ENCODE results near the gene CCDC69.

Gene CCDC69

DNA sequence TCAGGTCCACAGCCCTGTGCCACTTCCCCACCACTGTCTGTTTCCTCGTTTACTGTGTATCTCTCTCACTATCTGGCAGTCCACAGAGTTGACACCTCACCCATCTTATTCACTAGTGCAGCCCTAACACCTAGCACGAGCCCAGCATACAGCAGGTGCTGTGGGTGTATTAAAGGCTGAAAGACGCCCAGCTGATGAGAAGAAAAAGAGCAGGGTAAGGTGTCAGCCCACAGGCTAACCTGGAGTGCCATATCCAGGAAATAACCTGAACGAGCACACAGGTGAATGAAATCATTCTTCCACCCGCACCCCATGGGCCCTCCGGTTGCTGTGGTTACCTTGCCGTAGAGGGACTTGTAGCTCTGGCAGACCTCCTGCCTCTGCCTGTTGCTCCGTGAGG lies 84.9 kb downstream of the CCDC69 start:
- DNase-seq: no peak

- no peak for DNase-seq
Measured at GRCh38 chr5:151138114-151138513, 85.8 kb downstream of the CCDC69 start.

DNA sequence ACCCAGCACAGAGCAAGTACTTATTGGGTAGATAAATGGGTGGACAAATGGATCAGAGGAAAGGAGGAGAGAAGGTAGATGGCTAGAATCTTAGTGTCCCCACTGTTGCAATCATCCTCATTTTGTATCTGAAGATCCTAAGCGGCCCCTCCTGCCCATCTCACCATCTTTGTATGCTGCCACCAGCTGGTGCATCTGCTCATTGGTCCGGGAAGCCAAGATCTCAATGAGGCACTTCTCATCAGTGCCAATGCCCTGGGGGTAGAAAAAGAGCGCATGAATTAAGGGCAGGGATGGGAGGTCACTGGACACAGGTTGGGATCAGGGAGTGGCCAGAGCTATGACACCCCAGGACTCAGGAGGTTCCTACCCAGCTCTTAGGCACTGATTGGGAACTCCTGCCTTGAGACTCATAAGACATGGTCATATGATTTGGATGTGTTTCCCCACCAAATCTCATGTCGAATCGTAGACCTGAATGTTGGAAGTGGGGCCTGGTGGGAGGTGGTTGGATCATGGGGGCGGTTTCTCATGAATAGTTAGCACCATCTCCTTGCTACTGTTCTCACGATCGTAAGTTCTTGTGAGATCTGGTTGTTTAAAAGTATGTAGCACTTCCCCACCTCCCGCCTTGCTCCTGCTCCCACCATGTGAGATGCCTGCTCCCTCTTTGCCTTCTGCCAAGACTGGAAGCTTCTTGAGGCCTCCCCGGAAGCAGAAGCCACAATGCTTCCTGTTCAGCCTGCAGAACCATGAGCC lies 86.6 kb downstream of the CCDC69 start:
- no peak for DNase-seq

DNA sequence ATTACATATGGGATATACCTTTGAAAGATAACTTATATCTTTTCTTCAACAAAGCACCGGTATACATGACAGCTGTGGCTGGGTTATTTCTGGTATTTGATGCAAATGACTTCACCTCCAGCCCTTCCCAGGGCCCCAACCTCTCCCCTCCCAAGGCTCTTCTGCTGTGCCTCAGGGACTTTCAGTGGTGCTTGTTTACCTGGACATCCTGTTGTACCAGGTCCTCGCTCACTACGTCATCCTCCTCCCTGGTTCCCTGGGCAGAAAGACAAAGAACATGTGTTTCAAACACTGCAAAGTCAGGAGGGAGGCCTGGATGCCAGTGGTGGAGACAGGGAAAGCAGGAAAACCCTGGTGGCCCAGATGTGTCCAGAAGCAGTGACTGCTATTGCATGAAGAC lies 89.7 kb downstream of the CCDC69 start:
- no peak for DNase-seq

- DNase-seq: no peak
Measured at GRCh38 chr5:151132963-151133362, 90.9 kb downstream of the CCDC69 start.
